GM21619 (cell line): ENCODE measurements around the gene TPM2.

Source experiments
- ATAC-seq: cut with Tn5 transposase; IDR thresholded peaks from one replicate; pipeline ENCODE4 v1.9.1; 2021; ENCODE audit not compliant: unreplicated experiment

The TPM2 gene

DNA sequence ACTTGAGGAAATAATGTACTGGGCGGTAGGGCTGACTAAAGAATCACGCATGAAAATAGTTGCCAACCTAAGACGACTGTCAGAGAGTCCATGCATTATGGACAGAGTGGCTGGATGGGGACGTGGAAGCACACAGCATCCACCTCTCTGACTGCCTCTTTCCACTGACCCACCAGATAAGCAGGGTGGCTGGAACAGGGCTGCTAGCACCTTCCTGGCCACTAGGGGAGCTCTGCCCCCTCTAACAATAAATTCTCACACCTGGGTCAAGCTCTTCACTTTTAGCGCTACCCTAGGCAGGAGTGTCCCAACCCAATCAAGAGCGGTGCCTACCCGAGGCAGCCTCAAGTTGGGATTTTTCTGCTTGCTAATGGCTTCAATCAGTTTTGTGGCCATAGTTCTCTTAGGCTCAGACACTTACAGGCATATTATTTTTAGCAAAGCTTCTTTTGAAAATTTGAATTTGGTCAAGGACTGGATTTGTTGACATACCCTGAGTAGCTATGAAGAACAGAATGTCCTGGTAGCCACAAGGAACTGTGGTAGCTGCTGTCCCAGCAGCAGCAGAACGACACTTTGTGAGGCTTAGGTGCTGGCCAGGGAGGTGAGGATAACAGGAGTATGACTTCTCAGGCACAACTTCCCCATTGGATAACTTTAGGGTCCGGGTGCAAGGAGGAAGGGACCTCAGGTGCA is 6.9 kb upstream of the TPM2 start:
- ATAC-seq: no peak

DNA sequence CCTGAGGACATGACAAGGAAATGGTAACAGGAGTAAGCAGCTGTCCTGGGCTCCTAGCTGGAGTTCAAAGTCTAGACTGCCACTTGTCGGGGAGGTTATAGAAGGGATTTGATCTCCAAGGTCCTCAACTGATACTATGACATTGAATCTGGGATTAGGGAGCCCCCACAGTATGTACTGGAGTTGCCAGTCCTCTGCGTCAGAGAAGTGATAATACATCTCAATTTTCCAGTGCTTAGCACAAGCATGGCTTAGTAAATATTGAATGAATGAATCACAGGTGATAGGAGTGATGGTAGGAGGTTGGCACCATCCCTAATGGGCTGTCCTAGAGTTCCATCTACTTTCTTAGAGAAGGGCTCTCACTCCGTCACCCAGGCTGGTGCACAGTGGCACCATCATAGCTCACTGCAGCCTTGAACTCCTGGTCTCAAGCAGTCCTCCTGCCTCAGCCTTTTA is 6.2 kb upstream of the TPM2 start:
- no peak for ATAC-seq

DNA sequence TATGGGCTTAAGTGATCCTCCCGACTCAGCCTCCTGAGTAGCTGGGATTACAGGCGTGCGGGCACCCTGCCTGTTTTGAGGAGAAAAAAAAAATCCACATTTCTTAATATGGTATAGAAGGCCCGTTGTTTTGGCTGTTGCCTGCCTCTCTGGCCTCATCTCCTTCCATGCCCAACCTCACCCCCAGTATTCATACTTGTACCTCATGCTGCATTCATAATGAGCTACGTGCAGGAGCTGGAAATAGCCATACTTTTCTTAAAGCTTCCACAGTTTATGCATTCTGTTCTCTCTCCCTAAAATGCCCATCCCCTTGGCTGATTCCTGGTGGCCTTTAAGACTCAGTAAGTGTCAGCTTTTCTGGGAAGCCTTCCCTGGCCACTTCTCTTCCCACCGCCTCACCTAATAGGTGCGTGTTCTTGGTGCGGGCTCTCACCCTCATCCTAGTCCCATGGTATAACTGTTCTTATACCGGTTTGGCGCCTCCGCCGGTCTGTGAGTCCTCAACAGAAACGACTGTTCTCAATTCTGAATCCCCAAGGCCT is 2.1 kb upstream of the TPM2 start:
- no peak for ATAC-seq

DNA sequence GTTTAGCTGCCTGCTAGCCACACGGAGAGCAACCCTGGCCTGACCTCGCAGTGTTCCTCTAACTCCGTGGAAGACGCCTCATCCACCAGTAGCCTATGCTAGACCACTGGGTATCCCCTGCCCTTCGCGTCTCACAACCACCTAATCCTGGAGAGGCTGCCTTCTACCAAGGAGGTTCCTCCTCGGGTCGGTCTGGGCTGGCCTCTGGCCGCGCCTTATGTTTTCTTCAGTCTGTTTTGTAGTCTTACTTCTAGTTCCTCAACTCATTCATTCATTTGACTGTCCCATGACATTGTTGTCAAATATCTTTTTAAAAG is 1.6 kb upstream of the TPM2 start:
- ATAC-seq: no peak

DNA sequence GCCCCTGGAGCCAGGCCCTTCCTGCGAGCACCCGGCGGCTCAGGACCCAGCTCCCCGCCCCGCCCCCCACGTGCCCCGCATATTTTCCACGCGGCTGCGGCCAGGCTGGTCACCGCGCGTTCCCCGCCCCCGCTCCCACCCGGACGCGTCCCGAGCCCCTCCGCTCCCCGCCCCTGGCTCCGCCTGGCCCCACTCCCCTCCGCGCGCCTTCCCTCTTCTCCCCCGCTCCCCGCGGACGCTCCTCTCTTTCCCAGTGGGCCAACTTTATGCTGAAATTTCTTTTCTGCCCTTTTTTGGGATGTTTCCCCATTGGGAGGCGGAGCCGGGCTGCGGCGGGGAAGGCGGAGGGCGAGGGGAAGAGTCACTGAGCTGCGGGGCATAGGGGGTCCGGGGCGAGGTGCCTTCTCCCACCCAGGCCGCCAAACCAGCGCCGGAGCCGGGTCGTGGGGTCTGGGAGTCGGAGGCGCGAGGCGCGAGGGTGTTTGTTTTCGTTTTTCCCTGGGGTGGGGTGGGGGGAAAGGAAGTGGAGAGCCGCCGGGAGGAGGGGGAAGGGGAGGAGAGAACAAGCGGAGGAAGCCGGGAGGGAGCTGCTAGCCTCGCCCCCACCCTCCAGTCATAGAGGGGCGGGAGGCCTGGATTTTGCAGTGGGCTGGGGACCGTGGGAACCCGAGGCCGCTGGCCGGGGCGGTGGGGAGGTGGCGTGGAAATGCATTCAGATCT is 1.0 kb upstream of the TPM2 start:
- no peak for ATAC-seq

DNA sequence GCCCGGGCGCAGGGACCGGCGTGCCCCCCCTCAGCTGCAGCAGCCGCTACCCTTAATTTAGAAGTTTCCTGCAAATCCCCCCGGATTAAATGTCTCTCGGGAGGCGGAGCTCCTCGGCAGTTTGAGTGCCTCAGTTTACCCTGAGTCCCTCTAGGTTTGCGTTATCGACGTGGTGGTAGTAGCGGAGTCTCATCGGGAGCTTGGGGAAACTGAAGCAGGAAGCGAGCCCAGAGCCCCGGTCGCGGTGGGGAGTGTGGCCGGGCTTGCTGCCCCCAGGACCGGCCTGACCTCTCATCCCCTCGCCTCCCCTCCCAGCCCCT is 529 bp upstream of the TPM2 start:
- no peak for ATAC-seq

DNA sequence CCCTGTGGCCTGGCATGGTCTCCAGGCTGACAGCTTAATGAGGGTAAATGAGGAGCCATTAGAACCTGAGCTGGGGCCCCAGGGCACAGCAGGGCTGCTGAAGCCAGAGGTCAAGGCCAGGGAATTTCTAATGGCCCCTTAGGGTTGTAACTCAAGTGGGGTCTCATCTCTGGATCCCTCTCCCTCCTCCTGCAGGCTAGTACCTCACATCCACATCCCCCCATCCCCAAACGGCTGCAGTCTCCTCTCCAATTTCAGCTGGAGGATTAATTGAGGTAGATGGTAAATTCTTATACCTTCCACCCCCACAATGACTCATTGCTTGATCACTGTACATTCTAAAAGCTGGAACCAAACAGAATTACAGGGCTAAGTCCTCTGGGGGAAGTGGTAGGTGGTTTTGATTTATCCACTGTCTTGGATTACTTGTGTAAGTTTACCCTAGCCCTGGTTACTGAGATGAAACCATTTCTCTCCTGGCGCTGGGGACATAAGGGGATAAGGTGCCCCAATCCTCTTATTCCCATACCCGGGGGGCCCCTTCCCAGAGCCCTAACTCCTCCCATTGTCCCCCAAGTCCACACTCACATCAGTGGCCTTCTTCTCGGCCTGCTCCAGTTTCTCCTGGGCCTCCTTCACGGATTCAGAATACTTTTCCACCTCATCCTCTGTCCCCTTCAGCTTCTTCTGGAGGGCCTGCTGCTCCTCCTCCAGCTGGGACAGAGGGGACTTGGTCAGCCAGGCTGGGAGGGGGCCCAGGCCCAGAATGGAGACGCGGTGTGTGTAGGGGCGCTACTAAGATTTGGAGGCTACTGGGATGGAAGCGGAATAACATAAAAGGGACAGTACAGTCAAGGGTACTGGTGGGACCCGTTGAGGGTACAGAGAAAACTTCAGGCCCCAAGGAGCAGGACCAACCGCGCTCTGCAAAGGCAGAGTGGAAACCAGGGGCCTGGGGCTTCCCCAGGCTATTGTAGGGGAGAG is 875 bp downstream of the TPM2 start:
- no peak for ATAC-seq

DNA sequence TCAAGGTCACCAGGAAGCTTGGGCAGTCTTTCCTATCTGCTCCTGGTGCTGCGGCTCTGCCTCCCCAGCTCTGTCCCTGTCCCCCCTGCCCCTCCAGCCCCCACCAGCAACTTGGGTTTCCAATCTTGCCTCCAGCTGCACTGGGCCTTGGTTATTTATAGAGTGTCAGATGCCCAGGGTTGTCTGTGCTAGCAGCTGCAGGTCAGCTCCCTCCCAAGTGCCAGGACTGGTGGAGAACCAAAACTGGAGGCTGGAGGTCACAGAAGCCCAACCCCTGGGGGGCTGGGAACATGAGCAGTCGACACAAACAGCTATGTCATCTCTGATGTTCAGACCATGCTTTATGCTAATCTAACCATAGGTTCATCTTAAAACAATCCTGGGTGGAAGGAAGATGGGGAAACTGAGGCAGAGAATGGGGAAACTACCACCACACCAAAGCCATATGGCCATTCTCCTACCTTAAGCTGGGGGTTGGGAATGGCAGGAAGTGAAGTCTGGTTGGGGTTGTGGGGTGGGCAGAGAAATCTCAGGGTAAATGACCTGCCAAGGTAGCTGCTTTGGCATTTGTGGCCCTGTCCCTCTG is 1.7 kb downstream of the TPM2 start:
- no peak for ATAC-seq

DNA sequence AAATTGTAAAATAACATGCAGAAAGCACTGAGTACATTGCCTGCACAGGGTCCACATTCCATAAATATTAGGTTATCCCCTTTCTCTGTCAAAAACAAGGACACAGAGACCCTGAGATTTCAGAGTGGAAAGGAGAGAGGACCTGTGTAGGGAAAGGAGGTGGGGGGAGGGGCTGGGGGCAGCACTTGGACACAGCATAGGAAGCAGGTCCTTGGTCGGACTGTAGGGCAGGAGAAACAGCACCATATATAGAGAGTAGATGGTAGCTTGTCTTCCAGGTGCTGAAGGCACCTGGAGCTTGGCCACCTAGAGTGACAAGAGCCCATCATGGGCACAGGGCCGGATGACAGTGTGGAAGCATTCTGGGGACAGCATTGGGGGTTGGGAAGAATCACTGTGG is 2.4 kb downstream of the TPM2 start:
- no peak for ATAC-seq

DNA sequence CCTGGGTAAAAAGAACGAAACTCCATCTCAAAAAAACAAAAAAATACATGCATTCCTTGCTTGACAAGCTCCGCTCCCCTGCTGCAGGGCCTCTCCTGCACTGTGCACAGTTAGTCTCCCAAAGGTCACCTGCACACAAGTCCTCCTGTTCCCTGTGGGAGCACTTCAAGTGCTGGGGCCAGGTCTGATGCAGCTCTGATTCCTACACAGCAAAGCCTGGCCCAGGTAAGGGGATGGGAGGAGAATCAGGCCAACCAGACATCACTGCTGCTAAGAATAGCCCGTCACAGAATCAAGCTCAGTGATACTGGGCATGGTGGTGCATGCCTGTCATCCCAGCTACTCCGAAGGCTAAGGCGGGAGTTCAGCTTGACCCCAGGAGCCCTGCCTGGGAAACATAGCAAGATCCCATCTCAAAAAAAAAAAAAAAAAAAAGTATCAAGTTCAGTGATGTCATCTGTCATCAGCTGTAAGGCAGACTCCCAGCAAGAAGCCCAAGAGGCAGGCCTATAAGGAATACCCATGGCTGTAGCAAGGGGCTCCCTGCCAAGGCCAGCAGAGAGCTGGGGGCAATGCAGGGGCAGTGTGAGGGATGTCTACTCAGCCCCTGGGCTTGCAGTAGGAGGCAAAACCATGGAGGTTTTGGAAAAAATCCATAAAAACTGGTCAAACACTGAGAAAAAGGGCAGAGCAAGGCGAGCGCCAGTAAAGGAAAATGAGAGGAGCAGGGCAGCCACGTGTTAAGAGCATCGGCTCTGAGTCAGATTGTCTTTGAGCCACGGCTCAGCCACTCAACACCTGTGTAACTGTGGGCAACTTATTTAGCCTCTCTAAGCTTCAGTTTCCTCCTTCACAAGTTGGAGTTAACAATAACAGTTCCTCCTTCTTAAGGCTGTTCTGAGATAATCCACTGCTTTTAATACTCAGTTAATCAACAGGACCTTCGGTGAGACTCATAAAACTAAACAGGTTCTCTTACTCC is 3.2 kb downstream of the TPM2 start:
- ATAC-seq: no peak

DNA sequence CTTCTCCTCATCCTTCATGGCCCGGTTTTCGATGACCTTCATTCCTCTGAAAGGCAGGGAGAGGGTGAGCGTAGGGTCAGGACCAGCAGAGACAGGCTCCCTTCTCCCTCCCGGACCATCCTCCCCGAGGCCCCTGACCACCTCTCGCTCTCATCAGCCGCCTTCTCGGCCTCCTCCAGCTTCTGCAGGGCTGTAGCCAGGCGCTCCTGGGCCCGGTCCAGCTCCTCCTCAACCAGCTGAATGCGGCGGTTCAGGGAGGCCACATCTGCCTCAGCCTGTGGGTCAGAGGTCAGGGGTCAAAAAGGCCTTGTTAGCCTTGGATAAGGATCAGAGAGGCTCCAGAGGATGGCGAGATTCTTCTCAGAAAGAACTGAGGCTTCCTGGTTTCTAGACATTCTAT is 4.2 kb downstream of the TPM2 start:
- no peak for ATAC-seq

DNA sequence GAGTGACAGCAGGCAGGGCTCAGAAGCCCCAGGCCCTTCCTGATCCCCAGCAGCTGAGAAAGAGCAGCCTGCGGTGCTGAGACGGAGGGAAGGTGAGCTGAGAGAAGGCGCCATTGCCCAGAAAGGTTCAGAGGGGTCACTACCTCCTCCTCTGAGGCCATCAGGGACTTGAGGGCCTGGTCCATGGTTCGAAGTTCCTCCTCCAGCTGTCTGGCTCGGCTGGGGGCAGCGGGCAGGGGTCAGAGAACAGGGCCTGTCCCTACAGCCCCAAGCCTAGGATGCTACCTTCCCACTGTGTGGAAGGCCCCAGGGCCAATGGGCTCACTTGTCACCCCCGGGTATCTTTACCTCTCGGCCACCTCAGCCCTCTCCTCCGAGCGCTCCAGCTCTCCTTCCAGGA is 4.8 kb downstream of the TPM2 start:
- ATAC-seq: no peak

DNA sequence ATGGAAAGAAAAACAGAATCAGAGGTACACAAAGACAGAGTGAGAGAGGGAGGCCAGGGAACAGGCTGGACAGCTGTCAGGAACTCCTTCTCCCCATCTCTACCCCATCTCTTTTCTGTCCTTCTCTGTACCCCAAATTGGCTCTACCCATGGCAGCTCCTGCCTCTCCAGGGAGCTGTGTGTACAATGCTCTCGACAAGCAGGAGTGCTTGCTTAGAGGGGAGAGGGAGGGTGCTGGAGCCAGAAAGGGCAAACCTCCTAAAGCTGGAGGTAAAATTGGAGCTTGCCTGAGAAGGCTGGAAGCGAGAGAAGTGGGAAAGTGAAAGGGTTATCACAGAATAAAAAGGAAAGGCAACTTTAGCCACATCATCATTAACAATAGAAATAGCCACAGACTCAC is 6.4 kb downstream of the TPM2 start:
- no peak for ATAC-seq

DNA sequence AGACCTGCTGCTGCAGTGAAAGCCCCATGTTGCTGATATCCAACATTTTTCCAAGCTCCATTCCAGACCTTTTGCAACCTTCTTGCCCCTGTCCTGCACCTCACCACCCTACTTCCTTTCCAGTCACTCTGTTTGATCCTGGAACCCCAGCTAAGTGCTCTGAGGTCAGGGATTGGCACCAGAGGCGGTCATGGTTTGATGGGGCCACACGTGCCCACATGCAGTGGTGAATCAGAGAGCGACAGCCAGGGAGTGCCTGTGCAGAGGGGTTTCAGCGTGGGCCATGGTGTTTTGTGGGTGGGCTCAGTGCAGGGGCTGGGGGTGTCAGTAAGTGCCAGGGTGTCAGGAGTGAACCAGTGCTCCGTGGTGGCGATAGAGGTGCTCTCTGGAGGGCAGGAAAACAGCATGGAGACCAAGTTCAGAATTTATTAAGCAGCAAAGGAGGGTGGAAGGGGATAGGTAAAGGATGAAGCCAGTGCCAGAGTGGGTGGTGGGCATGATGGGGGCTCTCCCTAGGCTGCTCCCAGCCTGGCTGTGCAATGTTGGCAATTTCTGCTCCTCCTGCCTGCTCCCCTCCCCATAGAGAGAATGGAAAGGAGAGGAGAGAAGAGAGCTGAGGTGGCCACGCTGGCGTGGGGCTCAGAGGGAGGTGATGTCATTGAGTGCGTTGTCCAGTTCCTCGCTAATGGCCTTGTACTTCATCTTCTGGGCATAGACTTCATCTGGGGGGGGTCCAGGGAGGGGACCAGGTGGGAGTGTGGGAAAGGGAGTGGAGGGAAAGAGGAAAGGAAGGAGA is 7.0 kb downstream of the TPM2 start:
- no peak for ATAC-seq

DNA sequence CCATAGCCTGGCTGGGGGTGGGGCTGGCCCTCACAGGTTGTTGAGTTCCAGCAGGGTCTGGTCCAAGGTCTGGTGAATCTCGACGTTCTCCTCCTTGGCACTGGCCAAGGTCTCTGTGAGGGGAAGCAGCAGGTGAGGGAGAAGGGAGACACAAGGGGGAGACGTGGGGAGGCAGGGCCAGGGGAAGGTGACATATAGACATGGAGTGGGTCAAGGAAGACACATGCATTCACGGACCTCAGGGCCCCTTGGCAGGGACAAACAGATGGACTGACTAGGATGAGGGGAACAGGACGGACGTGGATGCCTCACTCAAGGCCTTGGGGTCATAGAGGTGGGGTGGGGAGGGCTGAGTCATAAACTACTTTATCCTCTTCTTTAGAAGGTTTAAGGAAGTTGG is 7.7 kb downstream of the TPM2 start:
- no peak for ATAC-seq

DNA sequence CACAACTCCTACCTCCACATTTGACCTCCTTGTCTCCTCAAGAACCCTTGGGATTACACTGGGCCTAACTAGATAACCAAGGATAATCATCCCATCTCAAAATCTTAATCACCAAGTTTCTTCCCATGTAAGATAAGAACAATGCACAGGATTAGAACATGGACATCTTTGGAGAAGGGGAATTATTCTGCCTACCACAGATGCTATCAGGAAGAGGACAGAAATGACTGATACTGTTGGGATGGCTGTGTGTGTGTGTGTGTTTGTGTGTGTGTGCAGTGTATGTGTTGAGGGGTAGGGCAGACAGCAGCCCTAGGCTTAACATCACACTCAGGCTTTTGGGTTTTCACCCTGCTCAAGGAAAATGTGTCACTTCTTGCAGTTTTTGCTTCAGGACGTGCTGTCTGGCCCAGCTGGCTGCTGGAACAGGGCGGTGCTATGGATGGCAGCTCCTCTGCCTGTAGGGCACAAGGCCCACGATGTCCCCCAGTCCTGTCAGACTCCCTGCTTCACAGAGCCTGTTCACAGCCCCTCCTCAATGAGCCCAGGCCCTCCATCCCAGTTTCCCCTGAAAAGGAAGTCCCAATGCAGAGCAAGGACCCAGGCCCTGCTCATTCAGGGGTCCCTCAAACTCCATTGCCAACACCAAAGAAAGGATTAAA is 8.3 kb downstream of the TPM2 start:
- no peak for ATAC-seq

DNA sequence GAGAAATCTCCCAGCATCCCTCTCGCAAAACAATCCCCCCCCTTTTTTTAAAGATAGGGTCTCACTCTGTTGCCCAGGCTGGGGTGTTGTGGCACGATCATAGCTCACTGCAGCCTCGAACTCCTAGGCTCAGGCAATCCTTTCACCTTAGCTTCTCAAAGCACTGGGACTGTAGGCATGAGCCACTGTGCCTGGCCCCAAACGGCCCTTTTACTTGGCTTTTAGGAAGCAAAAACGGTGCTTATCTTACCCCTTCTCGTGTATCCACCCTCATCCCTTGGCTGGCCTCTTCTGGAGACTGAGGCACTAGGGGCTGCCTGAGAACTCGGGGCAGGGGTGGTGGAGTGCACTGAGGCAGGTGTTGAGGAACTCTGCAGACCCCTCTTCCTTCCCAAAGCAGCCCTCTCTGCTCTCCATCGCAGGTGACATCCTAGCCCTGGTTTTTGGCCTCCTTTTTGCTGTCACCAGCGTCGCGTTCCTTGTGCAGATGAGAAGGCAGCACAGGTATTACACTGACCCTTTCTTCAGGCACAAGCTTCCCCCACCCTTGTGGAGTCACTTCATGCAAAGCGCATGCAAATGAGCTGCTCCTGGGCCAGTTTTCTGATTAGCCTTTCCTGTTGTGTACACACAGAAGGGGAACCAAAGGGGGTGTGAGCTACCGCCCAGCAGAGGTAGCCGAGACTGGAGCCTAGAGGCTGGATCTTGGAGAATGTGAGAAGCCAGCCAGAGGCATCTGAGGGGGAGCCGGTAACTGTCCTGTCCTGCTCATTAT is 9.2 kb downstream of the TPM2 start:
- ATAC-seq: no peak

DNA sequence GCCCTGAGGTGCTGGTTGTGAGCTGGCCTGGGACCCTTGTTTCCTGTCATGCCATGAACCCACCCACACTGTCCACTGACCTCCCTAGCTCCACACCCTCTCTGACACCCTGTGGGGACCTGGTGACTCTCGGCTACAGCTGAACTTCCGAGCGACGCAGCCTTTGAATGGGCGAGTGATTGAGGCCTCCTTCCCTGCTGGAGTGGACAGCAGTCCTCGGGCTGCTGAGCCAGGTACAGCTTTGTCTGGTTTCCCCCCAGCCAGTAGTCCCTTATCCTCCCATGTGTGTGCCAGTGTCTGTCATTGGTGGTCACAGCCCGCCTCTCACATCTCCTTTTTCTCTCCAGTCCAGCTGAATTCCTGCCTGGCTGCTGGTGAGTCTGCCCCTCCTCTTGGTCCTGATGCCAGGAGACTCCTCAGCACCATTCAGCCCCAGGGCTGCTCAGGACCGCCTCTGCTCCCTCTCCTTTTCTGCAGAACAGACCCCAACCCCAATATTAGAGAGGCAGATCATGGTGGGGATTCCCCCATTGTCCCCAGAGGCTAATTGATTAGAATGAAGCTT is 9.9 kb downstream of the TPM2 start:
- ATAC-seq: no peak
